HG03432 (cell line): ENCODE measurements around the gene CCBE1.
"Not testable (repeated sequence)": the region's sequence is repeated elsewhere in the genome, so short reads cannot be mapped to it uniquely, and the experiment has no call there.

ENCODE experiments used
- ATAC-seq: cut with Tn5 transposase; IDR thresholded peaks from one replicate; pipeline ENCODE4 v1.9.1; 2021; ENCODE audit warnings: mild to moderate bottlenecking, moderate library complexity; ENCODE audit not compliant: unreplicated experiment

CCBE1 gene

DNA sequence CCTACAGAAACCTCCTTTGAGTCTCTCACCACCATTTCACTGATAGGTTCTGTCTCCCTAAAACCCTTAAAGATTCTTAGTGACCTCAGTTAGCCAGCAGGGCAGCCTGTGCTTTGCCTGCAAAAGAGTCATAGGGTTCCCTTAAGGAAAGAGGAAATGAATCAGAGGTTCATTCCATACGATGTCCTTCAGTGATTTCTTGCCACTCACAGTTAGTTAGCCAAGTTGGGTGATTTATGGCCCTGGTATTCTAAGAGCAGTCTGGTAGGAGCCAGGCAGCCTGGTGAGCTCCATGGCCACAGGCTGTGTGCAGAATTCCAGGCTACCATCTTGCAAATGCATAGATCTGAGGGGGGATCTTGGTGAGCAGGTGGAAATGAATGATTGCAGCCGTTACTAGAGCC is 18.7 kb upstream of the CCBE1 start:
- no peak for ATAC-seq

DNA sequence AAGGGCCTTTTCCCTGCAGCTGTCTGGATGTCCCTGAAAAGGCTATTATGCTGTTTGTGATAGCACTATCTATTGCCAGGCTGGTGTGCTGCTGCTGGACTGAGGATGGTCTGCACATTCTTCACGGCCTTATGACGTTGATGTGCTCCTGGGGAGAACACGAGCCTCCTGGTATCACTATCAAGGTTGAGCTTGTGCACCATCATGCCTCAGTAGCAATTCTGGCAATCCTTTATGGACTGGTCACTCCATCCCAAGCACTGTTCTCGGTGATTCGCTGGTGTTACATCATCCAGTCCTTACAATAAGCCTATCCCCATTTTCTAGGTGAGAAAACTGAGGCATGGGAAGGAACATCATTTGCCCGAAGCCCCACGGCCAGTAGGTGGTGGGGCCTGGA is 18.2 kb upstream of the CCBE1 start:
- no peak for ATAC-seq

DNA sequence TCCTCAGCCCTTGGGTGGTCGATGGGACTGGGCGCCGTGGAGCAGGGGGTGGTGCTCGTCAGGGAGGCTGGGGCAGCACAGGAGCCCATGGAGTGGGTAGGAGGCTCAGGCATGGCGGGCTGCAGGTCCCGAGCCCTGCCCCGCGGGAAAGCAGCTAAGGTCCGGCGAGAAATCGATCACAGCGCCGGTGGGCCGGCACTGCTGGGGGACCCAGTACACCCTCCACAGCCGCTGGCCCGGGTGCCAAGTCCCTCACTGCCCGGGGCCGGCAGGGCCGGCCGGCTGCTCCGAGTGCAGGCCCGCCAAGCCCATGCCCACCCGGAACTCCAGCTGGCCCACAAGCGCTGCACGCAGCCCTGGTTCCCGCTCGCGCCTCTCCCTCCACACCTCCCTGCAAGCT is 16.9 kb upstream of the CCBE1 start:
- not testable (repeated sequence) for ATAC-seq

DNA sequence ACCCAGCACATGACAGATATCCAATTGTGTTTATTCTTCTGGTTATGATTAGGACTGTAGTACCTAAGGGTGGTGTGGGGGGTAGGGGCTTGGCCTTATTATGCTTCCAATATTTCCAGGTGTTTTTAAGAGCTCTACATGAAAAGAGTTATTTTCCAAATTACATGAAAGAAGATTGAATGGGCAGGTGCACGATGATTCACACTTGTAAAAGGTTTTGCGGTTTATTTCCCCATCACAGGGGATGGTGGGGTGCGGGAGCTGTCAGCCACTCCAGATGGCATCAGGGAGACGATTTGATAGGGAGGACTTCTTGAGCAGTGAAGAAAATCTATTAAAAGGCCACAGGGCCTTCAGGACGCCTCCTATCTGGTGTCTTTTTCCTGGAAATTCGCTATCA is 15.1 kb upstream of the CCBE1 start:
- no peak for ATAC-seq

DNA sequence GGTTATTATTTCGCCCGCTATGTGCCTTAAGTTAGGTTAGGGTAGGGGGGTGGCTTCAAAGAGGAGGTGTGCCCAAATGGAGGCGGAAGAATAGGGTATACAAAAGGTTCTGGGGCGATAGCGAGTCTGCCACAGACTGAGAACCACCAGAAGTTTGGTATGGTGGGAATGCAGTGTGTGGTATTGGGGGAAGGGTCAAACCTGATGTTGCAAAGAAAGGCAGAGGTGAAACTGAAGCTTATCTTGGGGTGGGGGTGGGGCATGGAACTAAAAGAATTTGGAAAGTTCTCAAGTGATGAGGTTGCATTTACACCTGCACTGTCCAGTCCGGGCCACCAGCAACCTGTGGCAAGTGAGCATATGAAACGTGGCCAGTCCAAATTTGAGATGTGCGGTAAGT is 11.8 kb upstream of the CCBE1 start:
- no peak for ATAC-seq

DNA sequence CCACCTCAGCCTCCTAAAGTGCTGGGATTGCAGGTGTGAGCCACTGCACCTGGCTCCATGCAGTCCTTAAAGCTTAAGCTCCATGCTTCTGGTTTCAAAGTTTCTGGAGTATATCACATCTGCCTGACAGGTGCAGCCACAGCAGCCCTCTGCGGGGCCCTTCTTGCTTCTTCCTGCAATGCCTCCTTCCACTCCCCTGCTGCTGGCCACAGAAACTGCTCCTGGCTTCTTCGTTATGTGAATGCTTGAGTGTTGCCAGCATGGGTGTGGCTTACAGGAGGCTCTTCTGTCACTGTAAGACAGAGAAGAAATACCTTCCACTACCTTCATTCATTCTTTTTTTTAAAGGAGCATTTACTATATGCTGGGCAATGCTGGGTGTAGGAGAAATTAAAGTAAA is 10.1 kb upstream of the CCBE1 start:
- ATAC-seq, result no peak

DNA sequence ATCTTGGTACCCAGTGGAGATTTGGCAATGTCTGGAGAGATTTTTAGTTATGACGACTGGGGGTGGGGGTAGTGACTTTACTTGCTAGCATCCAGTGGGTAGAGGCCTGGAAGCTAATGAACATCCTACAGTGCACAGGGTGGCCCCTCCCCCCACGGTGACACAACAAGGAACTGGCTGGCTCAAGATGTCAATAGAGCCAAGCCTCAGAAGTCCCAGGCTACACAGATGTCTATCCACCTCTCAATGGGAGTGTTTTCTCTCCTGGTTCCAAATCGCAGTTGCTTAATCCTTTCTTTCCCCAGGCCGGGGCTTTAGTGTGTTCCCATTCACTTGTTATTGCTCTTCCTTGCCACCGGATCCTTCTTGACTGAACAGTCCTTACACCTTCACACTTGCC is 9.3 kb upstream of the CCBE1 start:
- ATAC-seq, result no peak

DNA sequence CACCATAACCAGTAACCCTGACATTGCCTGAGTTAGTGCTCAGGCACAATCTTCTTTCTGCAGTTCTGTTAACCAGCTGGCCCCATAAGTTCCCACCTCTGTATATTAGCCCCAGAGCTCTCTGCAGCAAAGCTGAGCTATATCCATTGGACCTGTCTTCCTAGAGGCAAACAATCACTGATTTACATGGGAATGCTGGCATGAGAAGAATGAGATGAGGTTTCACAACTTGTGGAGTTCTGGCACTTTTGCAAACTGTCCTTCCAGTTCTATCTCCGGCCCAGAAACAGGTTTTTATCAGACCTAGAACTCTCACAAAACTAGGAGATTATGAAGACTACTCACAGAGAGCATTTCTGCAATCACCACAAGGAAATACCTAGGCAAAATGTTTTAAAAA is 7.9 kb upstream of the CCBE1 start:
- no peak for ATAC-seq

DNA sequence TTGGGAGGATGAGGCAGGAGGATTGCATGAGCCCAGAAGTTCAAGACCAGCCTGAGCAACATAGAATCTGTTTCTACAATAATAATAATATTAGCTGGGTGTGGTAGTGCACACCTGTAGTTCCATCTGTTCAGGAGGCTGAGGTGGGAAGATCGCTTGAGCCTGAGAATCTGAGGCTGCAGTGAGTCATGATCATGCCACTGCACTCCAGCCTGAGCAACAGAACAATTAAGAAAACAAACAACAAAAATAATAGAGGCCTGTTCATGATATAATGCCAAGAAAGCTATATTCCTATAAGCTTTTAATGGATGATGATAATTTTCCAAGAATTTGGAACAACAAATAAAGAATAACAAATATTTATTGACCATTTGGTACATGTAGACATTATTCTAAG is 6.9 kb upstream of the CCBE1 start:
- ATAC-seq, result no peak

DNA sequence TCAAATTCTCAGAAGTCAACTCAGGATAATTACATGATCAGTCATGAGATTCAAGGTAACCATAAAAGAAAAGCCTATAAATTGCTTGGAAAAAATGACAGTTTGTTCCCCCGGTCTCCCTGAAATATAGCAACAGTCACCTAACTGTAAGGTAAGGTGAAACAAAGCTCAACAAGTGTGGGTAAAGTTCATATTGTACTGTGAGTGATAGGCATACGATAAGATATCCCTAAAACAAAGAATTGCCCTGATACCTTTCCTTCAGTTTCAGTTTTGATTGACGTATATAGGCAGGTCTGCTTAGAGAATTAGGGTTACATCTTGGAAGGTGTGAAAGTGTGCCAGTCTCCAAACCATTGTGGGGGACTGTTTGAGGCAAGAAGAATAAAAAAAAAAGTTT is 4.0 kb upstream of the CCBE1 start:
- ATAC-seq, result no peak

DNA sequence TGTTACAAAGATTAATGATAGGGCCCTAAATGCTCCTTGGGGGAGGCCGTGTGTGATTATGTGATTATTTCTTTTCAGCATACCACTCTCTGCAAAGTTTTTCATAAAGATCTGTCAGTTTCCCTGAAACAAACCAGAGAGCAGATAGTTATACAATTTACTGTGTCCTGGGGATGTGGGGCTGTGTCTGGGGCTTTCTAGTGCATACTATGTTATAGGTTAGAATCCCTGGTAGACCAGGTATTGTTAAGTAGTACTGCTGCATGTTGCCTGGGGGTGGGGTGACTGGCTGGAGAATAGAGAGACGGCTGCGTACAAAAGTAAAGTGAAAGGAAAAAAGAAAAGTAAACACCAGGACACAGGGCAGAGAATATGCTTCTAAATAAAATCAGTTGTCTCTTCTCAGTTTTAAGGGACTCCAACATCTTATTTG is 3.3 kb upstream of the CCBE1 start:
- ATAC-seq, result no peak

DNA sequence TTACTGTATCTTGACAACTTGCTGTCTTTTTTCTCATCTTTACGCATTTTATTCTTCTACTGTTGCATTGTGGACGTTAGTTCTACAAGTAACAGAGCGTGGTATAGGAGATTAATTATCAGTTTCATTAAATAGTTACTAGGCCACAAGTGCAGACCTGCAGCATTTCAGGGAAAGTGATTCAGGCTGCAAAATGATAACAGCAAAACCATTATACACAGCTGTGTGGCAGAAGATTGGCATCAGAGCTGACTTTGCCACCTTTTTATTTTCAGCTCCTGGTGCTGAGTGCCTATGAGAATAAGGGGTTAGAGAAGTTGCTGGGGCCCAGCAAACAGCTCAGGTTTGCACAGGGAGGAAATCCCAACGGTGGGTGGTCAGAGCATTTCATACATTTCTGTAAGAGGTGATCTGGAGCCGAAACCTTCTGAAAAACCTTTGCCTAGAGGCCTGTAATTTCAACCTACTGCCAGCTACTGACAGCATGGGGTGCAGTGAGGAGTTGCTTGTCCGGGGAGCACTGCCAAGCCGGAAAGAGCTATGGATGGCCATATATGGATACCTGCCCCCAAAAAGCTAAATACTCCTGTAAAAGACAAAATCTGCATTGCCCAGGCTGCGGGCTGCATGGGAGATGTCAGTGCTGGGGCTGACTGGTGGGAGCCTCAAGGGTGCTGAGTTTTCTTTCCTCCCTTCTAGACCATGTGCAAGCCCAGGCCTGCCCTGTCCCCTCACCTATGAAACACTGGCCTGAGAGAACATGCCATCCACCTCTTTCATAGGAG is 2.7 kb upstream of the CCBE1 start:
- ATAC-seq, result no peak

DNA sequence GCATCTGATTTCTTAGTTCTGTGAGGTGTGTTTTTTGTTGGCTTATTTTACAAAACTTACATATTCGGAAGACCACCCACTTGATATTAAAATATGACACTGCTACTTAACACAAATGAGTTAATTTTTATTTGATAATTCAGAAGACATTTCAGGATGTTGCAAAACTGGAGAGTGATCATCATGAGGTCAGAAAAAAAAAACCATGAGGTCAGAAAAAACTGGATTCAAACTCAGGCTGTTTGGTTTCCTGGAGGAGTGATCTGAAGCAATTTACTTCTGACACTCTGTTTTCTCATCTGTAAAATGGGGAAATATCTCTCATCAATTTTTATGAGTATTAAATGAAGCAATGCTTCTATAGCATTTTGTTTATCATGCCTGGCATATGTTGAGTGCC is 1.8 kb upstream of the CCBE1 start:
- ATAC-seq, result no peak

DNA sequence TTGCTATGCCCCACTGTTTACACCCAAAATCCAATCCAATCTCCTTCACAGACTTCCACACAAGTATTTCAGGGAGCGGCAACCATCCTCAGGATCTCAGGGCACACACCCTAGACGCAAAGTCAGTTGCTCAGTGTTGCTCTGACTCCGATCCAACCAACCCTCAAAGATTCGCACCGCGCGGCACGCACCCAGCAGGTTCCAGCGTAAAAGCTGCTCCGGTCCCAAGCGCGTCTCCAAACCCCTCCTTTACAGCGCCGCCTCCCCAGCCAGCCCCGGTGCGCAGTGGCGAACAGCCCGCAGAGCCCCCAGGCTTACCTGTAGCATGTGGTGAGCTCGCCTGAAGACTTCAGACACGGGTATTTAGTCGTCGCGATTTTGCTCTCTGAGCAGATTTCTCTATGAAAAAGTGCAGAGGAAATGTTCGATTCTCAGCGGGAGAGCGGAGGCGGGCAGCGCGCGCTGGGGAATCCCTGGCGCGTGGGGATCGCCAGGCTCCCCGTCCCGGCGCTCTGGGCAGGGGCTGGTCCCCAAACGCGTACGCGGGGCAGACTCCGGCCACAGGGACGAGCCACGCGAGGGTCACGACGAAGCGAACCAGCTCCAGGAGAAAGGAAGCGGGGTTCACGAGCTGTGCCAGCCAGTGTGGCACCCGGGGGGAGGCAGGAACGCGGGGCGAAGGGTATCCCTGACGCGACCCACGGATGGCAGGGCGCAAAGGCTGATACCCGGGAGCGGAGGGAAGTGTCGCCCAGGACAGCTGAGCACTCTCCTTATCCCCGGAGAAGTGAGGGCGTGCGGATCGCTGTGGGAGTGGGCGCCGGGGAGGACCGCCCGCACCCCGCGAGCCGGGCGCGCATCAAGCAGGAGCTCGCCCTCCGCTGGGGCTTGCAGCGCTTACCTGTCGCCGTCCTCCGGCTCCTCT is 650 bp downstream of the CCBE1 start:
- peak; percentile 50 for ATAC-seq

DNA sequence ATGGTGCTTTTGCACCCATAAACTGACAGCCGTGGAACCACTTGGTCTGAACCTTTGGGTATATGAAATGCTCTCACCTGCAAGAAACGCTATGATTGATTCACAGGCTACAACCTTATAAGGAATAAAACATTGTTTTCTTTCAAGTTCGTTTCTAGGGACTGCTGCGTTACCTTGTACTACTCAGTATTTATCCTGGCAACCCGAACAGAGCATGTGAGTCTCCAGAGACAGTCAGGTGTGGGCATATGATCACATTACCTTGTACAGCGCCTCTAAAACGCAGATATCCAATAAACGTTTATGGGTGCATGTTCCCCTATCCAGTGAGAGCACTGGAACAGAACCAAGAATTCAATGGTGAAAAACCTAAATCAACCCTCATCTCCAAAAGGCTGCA is 1.7 kb downstream of the CCBE1 start:
- no peak for ATAC-seq

DNA sequence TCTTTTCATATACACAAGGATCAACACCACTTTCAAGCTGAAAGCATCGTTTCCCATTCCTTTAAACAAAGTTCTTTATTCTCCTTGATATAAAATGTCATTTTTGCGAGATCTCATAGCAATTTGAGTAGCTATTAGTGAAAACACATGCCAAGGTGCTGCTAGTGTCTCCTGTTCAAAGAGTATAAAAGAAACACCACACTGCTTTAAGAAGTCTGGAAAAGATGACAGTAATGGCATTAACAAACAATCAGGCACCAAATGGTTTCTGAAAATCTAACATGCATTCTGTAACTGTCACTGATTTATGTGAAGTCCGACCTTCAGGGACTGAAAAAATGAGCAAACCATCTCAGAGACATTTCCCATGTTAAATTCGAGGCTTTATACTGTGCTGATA is 2.4 kb downstream of the CCBE1 start:
- ATAC-seq, result no peak

DNA sequence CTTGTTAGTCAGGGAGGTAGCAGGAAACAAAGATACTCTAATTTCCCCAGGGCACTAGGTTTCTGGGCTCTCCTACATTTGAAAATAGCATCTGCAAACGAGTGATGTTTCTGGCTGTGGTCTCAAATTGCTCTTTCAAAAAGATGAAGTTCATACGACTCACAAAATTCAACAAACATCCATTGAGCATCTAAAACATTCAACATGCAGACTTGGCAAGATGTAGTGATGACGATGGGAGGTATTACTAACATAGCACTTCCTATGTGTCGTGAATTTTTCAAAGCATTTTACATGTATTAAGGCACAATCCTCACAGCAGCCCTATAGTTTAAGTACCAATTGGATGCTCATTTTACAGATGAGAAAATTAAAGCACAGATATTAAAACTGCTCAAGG is 5.2 kb downstream of the CCBE1 start:
- ATAC-seq, result no peak

DNA sequence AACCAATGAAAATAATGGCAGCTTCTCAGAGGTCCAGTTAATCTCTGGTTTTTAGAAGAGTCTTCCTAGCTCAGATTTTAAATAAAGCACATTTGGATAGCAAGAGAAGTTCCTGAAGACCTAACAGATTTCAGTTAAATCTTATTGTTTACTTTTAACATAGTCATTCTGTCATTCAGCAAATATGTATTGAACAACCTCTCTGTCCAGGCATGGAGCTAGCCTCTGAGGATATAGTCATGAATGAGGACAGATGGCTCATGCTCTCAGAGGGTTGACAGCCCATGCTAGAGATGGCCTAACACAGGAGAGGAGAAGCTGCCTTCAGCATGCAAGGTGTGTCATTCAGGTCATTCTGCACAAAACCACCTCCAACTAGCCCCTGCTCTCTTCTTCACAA is 6.2 kb downstream of the CCBE1 start:
- ATAC-seq, result no peak

DNA sequence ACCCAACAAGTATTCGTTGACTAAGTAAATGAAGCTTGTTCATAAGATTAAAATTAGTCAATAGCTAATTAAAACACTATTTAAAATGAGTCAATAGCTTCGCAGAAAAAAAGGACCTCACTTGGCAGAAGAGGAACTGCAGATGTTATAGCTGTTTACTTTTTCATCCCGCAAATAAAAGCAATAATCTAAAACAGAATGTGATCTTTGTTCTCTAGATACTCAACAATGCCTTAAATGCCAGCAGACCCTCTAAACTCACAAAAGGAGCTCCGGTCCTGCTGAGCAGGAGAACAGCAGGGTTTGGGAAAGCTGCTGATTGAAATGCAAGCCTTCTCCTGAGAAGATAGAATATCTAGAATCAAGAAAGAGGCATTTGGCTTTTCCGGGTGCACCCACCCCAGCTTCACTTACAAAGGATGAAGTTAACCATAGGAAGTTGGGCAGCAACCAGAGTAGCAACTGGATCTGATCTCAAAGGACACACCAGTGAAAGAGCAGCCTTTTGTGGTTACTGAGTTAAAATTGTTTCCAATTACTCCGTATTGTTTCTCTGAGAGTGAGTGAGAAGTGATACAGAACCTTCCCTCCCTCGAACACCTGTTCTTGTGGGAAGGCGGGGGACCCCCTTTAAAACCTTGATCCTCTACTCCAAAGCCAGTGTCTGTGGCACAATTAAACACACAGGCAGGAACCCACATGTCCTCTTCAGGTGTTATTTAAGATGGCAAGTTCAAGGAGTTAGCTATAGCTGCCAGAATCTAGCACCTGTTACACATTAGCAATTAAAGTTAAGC is 6.8 kb downstream of the CCBE1 start:
- no peak for ATAC-seq

DNA sequence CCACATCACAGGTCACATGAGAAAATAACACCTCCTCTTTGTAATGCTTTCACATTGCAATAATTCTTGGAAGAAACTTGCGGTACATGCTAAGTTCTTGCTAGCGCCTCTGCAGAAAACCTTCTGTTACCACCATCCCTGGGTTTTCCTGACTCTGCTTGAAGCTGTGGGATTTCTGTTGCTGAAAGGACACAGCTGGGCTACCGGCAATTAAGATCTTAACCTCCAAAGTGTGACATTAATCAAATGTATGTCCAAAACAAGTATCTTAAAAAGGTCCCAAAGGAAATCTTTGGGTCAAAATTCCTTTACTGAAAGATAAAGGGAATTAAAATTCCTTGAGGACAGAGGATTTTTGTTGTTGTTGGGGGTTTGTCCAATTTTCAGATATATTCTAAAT is 7.5 kb downstream of the CCBE1 start:
- no peak for ATAC-seq

DNA sequence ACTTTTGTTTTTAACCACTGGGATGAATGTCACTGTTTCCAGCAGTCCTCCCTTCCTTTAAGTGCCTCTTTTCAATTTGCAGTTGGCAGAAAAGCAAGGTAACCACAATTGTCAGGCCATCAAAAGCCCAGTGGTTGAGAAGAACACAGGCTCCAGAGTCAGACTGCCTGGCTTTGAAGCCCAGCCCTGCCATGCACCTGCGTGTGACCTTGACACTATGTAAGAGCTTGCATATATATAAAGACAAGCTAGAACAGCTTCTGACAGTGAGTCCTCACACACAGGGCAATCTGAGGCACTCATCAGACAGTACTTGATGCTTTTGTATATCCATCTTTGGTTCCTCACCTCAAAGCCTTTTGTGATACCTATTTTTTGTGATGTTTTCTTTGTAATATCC is 11.0 kb downstream of the CCBE1 start:
- ATAC-seq, result no peak
